Retina (tissue), 1 donor: ENCODE measurements around the gene MAP9.
A peak's percentile ranks its signal among the peaks of the same experiment; 100 is the strongest.
"Not testable (repeated sequence)": the region's sequence is repeated elsewhere in the genome, so short reads cannot be mapped to it uniquely, and the experiment has no call there.

Experiments used
- DNase-seq: peaks from one replicate; pipeline ENCODE4 v3.0.0-alpha.2; 2016

Gene MAP9

GRCh38 chr4:155376387-155377268 is at the start of gene MAP9:
TSS of gene MAP9 (minus strand) at chr4:155376965. CDS start at chr4:155375850, 1,115 bp downstream.
- peak; percentile 97 for DNase-seq

GRCh38 chr4:155424778-155425177 is 48.0 kb upstream of the MAP9 start:
- not testable (repeated sequence) for DNase-seq

GRCh38 chr4:155423671-155424070 is 46.9 kb upstream of the MAP9 start:
- DNase-seq, result no peak

- no peak for DNase-seq
Observed at GRCh38 chr4:155419266-155419665, 42.5 kb upstream of the MAP9 start.

- DNase-seq, result no peak
Observed at GRCh38 chr4:155415662-155416061, 38.9 kb upstream of the MAP9 start.

- DNase-seq, result no peak
Observed at GRCh38 chr4:155413451-155413850, 36.7 kb upstream of the MAP9 start.

- no peak for DNase-seq
Observed at GRCh38 chr4:155411546-155411945, 34.8 kb upstream of the MAP9 start.

GRCh38 chr4:155408796-155409195 is 32.0 kb upstream of the MAP9 start:
- no peak for DNase-seq

- DNase-seq, result no peak
Observed at GRCh38 chr4:155407480-155407879, 30.7 kb upstream of the MAP9 start.

GRCh38 chr4:155405059-155405458 is 28.3 kb upstream of the MAP9 start:
- no peak for DNase-seq

GRCh38 chr4:155403886-155404285 is 27.1 kb upstream of the MAP9 start:
- DNase-seq, result peak; percentile 16

GRCh38 chr4:155402941-155403340 is 26.2 kb upstream of the MAP9 start:
- no peak for DNase-seq

- DNase-seq, result no peak
Observed at GRCh38 chr4:155400893-155401292, 24.1 kb upstream of the MAP9 start.

GRCh38 chr4:155399974-155400697 is 23.4 kb upstream of the MAP9 start:
- DNase-seq, result no peak

GRCh38 chr4:155392481-155393184 is 15.9 kb upstream of the MAP9 start:
- no peak for DNase-seq

- DNase-seq, result no peak
Observed at GRCh38 chr4:155391932-155392331, 15.2 kb upstream of the MAP9 start.

GRCh38 chr4:155388162-155388561 is 11.4 kb upstream of the MAP9 start:
- no peak for DNase-seq

GRCh38 chr4:155383541-155383940 is 6.8 kb upstream of the MAP9 start:
- DNase-seq, result no peak

GRCh38 chr4:155377276-155377675 is 511 bp upstream of the MAP9 start:
- no peak for DNase-seq

GRCh38 chr4:155371432-155372043 is 5.2 kb downstream of the MAP9 start:
- DNase-seq, result no peak

GRCh38 chr4:155367608-155368007 is 9.2 kb downstream of the MAP9 start:
- DNase-seq, result no peak

- DNase-seq, result peak; percentile 49
Observed at GRCh38 chr4:155353923-155354540, 22.7 kb downstream of the MAP9 start.

- no peak for DNase-seq
Observed at GRCh38 chr4:155342142-155342541, 34.6 kb downstream of the MAP9 start.
